HG03342 (cell line): ENCODE measurements around the gene SYNDIG1.

ENCODE experiments used
- ATAC-seq: cut with Tn5 transposase; IDR thresholded peaks from one replicate; pipeline ENCODE4 v1.9.1; 2021; ENCODE audit warnings: mild to moderate bottlenecking, moderate library complexity; ENCODE audit not compliant: unreplicated experiment

Gene SYNDIG1

DNA sequence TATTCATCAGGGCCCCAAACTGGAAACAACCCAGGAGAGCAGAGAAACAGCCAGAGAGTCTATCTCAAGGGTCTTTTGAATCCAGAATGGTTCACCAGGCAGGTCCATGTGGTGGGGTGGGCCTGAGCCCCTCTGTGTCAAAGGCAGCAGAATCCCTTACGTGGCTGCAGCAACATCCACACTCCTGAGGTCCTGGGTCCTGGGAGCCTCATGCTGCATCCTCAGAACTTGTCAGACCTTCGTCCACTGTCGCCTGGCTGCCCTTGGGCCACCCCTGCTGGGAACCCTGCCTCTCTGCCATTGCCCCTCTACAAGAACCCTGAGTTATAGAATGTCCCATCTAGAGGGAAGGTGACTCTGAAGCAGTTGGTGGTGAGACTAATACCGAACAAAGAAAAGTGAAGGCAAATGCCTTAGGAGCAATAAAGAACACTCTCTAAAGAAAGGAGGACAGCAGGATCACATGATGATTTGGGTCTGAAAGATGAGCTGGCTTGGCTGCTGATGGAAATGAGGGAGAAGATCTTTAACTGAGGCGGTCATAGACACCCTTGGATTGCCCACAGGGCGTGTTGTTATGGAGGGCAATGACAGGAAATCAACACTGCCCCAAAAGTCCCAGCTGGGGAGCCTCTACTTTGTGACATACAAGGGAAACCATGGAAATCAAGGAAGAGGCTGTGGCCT, 161.2 kb downstream of the SYNDIG1 start:
- no peak for ATAC-seq

DNA sequence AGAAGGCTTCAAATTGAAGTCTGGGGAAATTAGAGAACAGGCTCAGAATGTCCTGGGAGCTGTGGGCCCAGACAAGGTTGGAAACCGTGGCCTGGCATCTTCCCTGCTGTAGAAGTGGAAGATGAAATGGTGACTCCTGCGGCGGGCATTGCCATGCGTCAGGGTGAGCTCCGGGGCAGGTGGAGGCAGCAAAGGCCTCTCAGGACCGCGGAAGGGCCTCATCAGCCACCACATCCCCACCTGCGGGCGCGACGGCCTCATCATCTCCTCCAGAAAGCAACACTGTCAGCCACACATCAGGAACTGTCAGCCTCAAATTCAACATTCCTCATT, 161.7 kb downstream of the SYNDIG1 start:
- no peak for ATAC-seq

DNA sequence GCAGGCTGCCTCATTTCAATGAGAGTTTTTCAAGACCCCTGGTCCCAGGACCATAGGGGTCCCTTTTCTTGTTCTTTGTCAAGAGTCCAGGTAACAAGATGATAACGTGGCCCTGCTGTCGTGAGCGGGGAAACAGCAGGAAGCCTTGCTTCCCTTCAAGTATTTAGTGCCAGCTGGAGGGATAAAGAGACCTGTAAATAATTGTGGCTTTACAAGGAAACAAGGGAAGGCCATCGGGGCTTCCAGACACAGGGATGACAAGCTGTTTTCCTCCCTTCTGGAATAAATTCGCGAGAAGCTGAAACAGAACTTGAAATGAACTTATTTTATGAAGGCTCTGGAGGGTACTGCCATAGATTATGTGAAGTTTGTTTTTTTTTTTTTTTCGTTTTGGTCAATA, 163.2 kb downstream of the SYNDIG1 start:
- ATAC-seq, result no peak

DNA sequence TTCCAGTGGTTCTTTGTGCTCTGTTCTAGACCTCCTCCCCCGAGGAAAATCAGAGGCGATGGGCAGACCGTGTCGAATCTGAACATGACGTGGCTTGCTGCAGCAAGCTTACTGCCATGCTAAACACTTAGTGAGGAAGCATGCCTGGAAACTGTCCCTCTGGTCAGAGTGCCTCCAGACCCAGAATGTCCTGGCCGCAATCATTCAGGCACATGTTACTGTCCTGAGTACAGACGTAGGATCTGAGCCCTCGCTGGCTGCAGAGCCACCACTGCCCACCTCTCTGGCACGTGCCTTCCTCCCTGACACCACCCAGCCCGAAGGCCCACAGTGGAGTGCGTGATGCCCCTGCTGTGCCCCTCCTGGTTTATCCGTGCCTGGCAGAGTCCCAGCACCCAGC, 163.6 kb downstream of the SYNDIG1 start:
- no peak for ATAC-seq

DNA sequence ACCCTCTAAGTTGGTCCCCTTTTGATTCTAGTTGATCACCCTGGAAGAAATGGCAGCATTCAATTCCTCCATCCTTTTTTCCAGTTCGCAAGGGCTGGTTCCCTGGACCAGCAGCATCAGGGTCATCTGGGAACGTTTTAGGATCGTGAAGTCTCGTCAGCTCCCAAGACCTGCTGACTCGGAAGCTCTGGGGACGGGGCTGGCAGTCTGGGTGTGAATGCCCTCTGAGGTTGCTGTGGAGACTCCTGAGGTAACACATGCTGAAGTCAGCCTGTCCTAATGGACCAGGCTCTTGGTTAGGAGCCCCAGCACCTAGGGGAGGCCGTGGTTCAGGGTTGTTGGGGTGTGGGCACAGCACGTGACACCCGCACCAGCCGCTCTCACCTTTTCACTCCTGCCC, 164.1 kb downstream of the SYNDIG1 start:
- ATAC-seq, result no peak

DNA sequence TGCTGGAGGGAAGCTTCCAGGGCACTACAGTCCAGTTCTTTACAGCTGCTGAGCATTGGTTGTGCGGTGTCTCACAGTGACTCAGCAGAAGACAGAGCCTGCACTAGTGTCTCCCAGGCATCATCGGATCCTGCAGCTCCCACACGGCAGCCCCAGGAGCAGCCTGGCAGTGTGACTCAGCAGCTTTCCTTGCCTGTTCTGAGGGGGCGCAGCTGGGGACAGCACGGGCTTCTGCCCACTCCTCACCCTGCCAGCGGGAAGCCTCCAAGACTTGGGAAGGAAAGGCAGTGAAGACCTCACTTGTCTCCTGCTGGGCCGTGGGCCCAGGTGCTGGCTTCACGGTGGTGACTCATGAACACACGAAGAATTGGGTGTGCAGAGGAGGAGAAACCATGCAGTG, 165.4 kb downstream of the SYNDIG1 start:
- ATAC-seq, result no peak

DNA sequence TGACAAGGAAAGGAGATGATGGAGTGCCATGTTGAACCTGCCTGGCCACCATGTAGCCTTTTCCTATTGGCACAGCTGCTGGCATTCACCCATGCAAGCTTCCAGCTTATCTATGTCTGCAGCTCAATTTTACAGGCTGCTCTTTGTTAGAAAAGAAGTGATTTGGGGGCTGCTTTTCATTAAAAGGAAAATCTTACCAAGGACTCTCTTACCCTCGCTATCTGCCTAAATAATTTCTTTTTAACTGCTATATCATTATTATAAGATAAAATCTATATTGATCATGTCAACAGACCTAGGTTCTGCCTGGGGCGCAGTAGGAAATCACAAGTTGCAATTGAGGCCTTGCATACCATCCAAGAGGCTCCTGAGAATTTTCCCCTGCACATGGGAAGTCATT, 167.2 kb downstream of the SYNDIG1 start:
- no peak for ATAC-seq

DNA sequence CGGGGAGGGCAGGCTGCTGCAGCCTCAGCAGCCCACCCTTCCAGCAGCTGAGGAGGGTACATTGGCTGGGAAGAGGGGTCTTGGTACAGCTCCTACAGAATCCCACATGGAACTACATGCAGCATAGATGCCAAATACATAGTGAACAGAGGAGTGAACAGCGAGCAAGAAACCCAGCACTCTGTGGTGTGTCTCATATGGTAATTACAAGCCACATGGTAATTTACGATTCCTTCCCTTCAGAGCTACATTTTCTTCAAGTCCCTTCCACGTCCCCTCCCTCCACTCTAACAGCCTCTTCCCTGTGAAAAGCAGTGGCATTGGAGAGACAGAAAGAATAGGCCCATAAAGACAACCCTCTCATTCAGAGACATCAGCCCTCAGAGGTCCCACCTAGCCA, 167.7 kb downstream of the SYNDIG1 start:
- ATAC-seq, result no peak

DNA sequence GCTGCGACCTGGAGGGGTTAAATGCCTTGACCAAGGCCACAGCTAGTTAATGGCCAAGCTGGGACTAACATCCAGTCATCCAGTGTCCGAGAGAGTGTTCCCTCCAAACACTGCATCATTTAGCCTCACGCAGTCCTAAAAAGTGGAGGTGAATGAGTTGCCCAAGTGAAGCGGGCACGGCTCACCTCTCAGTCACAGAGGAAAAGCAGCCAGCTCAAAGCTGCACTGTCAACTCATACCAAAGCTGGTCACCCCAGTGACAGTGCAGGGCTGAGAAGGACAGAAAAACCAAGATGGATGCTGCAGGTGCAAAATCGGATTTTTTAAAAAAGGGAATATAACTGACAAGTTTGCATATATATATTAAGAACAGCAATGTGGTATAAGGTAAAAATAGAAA, 168.5 kb downstream of the SYNDIG1 start:
- ATAC-seq, result no peak

DNA sequence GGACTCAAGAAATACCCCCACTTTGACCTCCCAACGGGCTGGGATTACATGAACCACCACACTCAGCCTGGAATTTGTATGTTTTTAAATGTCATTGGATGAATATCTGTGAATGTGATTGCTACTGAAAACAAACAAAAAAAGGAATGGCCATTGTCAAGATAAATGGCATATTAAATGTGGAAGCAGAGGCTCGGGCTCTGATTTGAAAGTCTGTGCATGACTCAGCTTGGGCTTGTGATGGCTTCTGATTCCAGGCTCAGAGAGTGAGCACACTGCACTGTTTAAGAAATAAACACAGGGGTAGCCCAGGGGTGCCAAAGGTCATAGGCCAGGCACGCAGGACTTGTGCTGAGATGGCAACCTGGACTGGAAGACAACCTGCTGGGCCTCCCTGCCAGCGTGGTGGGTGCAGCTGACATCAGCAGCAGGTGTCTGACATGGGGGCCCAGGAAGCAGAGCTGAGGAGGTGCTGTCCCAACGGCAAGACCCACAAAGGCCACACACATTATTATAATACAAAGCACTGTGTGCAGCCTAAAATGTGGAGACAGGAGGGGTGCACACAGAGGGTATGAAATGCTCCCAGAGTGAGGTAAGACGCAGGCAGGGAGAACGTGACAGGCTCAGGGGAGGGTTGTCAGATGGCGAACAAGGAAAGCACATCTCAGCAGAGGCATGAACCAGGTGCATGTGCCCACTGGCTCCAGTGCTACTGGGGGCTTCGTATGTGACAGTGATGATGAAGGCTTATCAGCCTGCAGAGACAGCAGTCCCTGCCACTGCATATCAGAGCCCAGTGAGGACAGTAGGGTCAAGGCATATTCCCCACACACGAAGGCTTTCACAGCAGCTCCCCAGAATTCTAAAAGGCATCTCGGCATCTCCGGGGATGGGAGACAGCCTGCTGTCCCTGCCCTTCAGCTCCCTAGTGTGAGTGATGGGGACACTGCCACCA, 169.4 kb downstream of the SYNDIG1 start:
- no peak for ATAC-seq

DNA sequence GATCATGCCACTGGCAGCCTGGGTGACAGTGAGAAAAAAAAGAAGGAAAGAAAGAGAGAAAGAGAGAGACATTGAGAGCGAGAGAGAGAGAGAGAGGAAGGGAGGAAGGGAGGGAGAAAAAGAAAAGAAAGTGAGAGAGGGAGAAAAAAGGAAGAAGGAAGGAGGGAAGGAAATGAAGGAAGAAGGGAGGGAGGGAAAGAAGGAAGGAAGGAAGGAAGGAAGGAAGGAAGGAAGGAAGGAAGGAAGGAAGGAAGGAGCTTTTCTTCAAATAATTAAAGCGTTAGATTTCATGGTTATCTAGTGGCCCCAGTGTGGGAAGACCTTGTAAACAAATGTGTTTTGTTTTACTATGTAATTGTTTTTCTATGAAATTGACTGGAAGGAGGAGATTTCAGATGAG, 170.8 kb downstream of the SYNDIG1 start:
- no peak for ATAC-seq

DNA sequence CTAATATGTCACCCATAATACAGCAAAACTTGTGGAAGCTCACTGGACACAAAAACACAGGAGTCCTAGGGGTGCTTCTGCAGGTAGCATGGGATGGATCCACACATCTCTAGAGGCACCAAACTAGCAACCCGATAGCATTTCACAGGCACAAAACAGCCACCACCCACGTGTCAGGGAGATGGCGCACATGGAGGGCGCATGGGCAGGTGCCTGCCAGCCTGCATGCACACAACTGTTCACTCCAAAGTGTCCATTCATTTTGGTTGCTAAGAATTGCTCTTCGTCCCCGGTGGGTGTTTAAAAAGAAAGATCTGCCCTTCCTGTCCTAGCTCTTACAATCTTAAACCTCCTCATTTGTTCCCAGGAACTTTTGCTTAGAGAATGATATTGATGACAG, 171.3 kb downstream of the SYNDIG1 start:
- no peak for ATAC-seq

DNA sequence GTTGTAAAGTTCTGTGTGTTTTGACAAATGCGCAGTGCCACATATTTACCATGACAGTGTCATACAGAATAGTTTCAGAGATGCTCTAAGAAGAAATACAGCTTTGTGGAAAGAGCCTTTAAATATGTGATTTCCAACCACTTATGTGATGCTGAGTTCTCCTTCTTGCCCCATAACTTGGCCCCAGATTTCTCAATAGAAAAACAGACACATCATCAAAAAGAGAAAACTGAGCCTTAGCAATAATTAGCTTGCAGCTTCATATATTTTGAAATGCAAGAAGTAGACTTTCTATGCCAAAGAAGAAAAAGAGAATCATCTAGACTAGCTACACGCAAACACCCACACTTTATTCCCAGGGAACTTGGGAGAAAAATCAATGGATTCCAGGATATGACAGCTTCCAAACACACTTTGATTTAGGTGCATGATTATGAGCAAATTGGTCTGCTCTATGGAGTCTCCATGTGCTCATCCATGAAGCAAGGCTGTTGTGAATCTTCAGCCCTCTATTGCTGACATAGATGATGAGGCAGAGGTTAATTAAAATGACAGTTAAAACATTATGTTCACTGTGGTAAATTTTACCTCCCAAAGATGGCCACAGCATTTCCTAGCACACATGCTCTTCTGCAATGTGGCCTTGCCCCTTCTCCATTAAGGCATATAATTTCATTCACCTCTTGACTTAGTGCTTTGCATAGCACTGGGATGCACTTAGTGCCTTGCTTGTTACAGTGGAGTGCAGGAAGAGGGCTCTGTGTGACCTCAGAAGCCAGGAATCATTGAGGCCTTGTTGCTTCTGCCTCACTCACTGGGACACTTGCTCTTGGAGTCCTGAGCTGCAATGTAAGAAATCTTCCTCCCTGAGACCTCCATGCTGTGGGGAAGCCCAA, 174.6 kb downstream of the SYNDIG1 start:
- ATAC-seq, result no peak

DNA sequence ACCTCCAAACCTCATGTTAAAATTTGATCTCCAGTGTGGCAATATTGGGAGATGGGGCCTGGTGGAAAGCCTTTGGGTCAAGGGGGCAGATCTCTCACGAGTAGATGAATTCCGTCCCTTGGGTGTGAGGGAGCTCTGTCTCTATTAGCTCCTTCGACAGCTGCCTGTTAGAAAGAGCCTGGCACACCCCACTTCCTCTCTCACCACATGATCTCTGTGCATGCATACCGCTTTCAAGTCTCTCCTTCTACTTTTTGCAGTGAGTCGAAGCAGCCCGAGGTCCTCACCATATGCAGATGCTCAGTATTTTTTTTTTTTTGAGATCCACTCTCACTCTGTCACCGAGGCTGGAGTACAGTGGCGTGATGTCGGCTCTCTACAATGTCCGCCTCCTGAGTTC, 176.9 kb downstream of the SYNDIG1 start:
- no peak for ATAC-seq

DNA sequence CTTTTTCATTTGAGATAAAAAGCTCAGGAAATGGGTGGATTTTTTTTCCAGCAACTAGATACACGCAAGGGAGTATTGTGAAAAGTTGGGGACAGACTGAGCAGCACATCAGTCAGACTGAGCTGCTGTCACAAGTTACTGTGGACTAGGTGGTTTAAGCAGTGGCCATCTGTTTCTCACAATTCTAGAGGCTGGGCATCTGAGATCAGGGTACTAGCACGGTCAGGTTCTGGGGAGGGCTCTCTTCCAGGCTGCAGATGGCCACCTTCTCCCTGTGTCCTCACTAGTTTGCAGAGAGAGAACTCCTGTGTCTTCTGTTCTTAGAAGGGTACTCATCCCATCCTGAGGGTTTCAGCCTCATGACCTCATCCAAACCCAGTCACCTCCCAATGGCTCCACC, 178.3 kb downstream of the SYNDIG1 start:
- no peak for ATAC-seq

DNA sequence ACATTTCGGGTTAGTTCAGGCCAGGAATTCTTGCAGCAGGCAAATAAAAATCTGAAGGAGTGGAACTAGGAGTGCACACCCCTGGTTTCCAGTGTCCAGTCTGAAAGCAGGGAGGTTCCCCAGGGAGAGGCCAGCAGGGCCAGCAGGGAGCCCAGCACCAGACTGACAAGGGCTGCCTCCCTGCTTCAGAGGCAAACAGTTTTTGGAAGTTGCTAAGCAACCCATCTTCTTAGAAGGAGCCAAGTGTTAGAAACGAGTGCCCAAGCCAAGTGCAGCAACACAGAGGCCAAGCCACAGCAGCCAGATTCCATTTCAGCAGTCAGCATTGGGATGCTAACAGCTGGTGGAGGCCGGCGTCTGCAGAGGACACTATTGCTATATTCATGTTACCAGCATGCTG, 179.1 kb downstream of the SYNDIG1 start:
- ATAC-seq, result peak; percentile 32

DNA sequence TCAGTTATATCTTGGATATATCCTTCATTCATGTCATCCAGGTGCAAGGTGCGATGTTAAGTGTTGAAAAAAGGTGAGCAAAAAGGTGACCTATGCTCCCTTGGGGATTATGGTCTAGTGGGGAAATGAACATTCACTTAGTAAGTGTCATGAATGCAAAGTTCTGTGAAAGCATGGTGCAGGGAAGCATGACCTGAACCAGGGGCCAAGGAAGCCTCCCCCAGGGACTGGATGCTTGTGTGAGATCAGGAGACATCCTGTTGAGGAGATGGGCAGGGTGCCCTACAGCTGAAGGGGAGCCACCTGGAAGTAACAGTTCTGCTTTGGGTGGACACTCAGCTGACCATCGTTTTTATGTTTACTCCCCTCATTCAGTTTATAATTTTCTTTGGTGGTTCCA, 179.5 kb downstream of the SYNDIG1 start:
- ATAC-seq, result peak; percentile 78

DNA sequence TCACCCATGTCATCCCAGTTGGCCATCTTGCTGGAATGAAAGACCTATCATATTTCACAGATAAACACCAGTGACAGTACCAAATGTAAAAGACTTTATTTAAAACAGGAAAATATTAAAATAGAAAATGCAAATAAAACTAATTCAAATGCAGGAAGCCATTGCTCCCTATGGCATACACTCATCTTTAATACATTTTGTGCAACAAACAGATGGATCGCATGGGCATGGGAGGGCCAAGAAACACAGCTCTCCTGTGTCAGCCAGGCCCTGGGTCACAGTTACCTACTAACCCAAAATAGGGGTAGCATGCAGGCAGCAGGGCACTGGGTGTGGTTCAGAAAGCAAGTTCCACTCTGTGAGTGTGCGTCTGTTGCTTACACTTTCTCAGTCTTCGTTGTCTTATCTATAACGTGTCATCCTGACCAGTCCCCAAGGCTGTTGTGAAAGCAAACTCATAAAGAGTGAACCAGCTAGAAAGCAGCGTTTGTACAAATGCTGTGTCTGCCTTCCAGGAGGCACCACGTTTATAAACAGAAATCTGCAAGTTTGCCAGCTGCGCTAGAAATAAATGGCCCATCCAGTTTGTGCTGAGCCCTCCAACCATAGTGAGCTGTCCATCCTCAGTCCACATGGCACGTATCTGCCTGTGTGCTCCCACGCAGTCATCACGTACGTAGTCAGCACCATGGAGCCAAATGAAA, 180.5 kb downstream of the SYNDIG1 start:
- no peak for ATAC-seq

DNA sequence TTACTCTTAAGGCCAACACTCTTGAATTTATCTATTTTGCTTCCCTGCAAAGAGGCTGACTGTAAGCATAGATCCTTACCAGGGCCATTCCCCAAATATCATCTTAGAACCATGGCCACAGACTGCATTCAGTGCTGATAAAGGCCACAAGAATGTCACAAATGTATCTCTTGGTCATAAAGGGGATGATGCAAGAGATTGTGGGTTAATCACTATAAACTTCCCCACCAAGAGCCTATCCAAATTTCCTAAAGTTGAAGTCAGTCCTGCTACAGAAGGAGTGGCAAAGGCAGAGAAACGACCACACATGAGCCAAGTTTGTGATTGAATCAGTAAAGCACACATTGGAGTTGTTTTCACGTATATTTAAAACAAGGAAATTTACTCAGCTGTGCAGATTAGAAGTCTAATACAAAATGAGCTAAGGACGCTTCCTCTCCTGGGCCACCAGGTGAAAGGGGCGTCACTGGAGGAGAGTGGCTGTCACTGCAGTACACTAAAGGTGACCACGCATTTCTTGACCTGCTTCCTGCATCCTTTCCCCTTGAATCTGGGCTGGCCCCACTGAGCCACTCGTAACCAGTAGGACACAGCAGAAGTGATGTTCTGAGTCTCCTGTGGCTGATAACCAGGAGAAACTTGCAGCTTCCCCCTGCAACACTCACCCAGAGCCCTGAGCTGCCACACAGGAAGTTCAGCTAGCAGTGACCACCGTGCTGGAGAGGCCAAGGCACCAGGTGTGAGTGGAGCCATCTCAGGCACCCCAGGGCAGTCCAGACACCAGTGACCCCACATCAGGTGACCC, 181.9 kb downstream of the SYNDIG1 start:
- ATAC-seq, result no peak

DNA sequence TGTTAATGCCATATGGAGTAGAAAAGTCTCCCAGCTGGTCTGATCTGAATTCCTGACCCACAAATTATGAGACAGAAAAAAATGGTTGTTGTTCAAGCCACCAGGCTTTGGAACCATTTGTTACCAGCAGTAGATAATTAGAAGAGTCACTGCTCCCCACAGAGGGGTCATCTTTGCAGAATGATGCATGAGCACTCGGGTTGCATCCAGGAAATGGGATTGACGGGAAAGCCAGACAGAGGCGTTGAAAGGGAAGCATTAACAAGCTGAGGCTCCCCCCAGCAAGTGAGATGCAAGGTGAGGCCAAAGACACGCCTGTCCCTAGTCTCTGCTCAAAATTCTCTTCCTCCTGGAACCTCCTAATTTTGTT, 182.5 kb downstream of the SYNDIG1 start:
- no peak for ATAC-seq
